SKM-1 treated with dmso at 0.1 percent for 144 hours (cell line): ENCODE results near the gene CASKIN2.

Source experiments
- DNase-seq: peaks from one replicate; lab custom pipeline; 2025; ENCODE audit not compliant: unreplicated experiment; lab: John Stamatoyannopoulos, UW

Gene CASKIN2

DNA sequence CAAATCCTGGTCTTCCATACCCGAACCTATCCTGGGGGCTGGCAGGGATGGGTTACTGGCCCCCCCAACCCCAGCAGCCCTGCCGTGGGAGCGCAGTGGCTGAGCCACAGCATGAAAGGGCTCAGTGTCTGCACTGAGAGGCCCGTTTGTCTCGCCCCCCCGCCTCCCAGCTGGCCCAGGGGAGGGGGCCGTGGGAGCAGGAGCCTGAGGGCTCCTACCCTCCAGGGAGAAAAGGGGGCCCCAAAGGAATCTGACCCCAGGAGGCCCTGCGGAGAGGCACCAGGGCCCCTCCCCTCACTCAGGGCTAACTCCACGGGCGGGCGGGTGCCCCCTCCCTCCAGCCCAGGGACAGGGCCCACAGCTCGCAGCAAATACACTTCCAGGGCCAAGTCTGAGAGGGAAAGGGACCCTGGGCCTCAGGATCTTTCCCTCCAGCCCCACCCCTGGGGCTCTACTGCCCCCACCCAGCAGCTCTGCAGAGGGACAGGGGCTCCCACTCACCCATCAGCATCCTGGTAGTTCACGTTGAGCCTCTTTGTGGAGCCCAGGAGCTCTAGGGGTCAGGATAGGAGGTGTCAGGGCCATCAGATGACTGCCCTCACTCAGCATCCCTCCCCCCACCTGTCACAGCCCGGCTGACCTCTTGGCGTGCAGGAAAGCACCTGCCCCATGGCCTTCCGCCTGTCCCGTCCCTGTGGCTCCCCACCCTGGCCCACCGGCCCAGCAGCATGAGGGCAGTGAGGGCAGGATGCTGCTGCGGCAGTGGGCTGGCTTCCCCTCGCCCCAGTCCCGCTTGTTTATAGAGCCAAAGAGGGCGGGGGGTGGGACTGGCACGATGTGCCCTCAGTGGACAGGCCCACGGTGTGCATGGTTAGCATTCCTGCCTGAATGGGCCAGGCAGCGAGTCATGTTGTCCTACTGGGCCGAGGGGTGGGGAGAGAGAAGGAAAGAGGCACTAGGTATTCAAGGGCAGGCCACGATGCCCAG lies 7.3 kb downstream of the CASKIN2 start:
- no peak for DNase-seq

DNA sequence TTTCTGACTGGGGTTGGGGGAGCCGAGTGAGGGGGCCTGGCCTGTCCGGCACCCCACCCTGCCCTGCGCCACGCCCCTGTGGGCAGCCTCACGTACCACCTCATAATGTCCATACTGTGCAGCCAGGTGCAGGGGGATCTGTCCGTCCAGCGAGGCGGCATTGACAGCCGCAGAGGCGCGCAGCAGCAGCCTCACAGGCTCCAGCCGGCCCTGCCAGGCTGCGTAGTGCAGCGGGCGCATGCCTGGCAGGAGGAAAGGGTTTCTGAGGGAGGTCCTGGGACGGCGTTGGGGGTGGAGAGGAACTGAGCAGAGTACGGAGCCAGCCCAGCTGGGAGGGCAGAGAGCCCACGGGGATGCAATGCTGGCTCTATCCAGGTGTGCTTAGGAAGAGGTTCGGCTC lies 8.4 kb downstream of the CASKIN2 start:
- no peak for DNase-seq

DNA sequence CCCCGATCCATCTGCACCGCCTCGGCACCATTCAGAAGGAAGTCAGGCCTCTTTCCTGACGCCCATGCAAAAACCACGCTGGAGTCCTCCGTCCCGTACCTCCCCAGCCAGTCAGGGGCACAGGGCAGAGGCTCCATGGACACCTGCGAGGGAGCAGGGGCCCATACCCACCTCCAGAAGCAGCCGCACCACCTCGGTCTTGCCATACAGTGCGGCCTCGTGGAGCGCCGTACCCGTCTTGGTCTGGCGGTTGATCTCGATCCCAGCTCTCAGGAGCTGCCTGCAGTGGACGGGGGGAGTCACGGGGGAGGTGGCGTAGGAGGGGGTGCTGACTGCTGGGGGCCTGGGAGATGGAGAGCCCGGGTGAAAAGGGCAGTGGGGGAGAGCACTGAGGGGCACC lies 9.2 kb downstream of the CASKIN2 start:
- no peak for DNase-seq

DNA sequence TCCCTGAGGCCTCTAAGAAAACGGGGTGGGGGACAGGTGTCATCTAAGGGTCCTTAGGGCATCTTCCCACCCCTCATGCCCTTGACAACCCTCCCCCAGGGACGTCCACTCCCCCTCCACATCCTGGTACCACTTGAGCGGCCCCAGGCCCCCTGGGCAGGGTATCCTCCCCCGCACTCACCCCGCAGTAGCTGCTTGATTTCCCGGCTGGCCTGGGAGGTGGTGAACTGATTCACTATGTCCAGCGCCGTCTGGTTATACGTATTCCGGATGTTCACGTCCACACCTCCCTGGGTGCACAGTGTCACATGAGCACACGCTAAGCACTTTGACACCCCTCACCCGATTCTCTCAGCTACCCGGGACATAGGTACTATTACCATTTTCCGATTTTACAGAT lies 9.7 kb downstream of the CASKIN2 start:
- DNase-seq, result no peak

DNA sequence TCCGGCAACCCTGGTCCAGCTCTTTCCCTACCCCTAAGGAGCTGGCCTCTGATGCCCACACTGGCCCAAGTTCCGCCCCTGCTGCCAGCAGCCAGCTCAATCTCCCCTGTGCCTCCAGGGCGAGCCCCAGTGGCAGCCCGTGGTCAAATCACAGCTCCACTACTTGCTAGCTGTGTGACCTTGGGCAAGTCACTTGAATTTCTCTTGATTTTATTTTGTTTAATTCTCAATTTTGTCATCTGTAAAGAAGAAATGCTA lies 10.3 kb downstream of the CASKIN2 start:
- DNase-seq, result no peak

DNA sequence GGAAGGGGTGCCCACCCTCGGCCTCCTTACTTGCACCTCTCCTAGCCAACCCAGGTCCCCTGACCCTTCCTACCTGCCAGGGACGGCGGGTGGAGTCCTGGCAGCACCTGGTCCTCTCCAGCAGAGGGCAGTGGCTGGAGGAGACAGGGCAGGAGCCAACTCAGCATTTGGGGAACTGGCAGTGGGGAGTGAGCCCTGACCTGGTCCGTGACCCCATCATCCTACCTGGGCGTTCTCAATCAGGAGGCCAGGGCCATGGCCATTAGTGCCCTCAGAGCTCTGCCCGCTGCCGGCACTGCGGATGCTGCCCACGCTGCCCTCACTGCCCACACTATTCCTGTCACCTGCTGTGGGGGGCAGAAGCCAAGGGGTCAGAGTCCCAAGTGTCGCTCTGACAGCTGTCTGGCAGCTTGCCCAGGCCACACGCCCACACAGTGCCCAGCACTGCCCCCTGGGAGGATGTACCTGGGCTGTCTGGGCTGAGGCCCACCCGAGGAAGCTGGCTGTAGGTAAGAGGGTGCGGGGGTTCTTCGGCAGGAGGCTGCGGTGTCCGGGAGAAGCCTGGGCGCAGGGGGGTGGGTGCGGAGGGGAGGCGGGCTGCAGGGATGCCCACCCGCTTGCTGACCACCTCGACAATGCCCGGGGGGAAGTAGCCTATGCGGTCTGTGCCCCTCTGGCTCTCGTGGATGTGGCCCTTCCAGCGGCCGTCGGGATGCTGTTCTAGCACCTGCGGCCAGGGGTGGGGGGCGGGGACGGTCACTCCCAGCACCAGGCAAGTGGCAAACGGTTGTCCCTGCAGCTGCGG lies 10.8 kb downstream of the CASKIN2 start:
- peak; percentile 51 for DNase-seq

DNA sequence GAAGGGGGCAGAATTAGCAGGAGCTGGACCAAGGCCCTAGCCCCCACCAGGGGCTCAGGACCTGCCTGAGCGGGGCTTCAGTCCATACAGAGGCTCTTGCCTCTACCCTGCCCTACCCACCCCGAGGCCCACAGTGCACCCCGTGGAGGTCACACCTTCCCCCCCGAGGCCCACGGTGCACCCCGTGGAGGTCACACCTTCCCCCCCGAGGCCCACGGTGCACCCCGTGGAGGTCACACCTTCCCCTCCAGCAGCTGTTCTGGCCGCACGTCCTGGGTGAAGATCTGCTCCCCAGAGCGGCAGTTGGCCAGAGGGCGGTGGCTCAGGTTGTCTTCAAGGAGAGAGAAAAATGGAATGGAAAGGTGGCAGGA lies 11.4 kb downstream of the CASKIN2 start:
- DNase-seq, result no peak

DNA sequence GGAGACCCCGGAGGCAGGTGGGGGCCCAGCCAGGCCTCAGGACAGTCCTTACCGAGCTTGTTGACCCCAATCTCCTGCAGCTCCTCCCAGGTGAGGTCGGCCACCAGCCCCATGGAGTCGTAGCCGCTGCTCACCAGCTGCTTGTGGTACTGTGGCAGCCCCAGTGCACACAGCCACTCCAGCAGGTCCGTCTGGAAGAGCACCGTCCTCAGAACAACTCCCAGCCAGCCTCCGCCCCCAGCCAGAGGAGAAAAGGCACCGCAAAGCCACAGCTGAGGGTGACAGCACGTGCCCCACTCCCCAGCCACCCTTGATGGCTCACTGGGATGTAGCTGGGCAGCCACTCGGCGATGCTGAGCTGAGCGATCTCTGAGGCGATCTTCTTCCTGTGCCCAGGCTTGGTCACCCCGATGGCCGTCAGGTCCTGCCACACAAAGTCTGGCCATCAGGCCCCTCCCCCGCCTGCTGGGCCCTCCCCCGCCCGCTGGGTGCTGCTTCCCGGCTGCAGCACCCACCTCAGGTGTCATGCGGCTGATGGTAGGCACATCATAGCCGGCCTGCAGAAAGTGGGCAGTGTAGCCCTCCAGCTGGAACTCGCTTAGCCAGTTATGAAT lies 11.9 kb downstream of the CASKIN2 start:
- no peak for DNase-seq

DNA sequence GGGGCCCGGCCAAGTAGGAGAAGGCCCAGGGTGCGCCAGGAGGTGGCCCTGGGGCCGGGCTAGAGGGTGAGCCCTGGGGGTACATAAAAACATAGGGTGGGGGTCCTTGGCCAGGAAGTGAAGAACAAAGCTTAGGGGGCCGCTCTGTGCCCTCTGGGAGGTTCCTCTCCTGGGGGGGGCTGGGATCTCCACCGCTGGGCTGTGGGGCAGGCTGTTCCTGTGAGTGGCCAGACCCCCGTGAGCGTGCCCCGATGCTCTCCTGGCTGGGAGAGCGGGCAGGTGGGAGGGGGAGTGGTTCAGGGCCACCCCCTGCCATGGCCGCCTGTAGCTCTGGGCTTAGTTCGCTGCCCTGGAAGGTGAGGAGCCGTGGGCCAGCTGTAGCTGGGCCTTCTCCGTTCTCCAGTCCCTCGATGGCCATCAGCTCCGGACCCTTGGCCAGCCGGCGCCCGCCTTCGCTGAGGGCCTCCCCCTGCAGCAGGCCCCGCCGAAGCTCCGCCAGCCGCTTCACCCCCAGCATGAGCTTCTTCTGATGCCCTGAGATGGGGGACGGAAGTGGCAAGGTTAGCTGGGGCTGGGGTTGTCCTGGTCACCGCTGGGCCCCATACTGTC lies 12.5 kb downstream of the CASKIN2 start:
- no peak for DNase-seq

DNA sequence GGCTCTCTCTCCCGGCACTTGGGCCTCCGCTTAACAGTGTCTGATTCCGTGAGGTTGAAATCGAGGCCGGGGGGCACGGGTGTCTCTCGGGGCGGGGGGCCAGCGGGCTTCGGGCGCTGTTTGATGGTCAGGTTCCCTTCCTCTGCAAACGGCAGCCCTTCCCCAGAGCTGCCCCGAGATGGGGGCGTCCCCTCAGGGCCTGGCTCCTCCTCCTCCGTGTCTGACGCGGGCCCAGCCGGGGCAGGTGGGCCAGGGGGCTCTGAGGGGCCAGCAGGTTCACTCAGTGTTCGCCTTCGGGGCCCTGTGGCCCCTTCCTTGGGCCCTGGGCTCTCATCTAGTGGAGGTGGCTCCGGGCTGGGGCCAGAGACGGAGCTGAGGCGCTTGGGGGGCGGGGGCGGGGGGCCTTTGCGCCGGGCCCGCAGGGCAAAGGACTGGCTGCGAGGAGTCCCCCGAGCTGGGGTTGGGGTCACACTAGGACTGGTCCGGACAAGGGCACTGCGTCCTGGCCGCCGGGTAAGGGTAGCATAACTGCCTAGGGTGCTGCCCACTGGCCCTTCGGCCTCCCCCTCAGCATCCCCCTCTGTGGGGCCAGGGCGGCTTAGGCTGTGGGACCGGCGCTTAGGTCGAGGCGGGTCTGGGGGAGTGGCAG lies 13.1 kb downstream of the CASKIN2 start:
- no peak for DNase-seq

DNA sequence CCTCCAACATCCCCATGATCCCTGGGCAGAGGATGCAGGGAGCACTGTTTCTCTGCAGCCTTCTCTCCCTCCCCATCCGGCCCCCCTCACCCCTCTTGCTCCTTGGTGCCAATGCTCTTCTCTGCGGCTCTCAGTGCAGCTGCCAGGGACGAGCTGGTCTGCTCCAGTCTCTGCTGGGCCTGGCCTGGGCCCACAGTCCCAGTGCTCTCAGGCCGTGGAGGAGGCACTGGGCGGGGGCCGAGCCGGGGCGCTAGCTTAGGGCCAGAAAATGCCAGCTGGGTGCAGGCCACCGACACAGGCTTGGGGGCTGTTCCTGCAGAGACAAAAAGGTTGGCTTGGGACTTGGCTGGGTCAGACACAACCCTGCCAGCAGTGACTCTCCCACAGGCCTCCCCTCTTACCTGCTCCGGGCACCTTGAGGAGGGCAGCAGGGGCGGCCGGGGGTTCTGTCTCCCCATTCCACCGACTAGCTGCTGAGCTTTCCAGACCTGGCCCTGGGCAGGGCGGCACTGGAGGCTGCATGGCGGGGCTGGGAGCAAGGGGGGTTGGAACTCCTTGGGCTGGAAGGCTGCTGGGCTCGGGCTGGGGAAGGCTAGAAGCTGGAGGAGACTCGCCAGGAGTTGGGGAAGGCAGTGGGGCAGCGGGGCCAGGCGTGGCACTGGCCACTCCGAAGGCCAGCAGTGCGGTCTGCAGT lies 13.8 kb downstream of the CASKIN2 start:
- DNase-seq, result no peak

DNA sequence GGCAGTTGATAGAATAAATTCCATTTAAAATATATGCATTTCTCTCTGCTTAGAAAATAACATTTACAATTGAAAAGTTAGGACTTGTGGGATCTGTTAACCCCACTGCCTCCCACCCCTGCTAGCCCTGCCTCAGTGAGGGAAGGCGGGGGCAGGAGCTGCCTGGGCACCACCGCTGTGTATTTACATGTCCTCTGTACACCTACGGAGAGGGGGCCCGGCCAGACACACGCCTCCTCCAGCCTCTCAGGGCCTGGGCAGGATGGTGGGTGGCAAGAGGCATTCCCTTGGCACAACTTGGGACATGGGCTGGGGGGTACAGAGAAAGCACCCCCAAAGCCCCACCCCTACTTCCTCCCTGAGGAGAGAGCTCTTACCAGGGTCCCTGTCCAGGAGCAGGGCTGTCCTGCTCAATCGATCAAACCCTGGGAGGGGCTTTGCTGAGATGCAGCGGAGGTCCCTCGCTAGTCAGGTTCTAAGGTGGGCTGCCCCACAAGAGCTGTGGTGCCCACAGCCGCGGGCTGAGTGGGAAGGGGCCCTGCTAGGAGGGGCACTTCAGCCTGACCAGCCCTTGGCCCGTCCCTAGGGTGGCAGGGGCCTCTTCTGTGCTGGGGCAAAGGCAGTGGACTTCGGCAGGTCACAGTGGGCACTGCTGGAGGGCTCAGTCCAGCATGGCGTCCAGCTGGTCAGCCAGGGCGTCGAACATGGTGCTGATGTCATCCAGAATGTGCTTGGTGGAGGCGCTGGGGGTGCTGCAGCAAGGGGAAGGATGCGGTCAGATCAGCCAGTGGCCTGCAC lies 14.7 kb downstream of the CASKIN2 start:
- DNase-seq, result no peak

DNA sequence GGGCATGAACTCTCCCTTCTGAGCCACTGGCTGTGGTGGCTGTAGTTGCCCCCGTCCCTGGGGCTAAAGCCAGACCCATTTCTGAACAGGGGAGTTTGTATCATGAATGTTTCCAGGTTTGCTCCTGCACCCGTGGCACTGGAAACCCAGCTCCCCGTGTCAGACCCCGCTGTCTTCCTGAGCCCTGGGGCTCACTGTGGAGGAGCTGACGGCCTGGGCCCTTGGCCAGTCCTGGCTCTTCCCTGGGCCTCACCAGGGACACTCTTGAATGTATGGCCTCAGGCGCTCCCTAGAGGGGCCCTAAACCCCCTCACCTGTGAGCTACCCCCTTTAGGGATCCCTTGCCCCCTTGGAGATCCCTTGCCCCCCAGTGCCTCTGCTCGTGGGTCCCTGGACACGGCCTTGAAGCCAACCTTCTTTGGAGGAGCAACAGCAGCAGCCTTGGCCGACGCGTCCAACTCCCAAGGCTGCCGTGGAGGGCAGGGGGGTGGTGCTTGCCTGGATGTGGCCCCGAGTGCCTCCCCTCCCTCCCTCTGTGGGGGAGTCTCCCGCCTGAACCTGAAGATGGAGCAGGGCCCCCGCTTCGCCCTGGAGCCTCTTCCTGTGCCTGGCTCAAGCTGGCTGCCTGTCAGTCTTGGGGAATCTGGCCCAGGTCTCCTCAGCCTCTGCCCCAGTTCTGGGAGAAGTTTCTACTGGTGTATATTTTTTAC lies 15.9 kb downstream of the CASKIN2 start:
- DNase-seq, result no peak

DNA sequence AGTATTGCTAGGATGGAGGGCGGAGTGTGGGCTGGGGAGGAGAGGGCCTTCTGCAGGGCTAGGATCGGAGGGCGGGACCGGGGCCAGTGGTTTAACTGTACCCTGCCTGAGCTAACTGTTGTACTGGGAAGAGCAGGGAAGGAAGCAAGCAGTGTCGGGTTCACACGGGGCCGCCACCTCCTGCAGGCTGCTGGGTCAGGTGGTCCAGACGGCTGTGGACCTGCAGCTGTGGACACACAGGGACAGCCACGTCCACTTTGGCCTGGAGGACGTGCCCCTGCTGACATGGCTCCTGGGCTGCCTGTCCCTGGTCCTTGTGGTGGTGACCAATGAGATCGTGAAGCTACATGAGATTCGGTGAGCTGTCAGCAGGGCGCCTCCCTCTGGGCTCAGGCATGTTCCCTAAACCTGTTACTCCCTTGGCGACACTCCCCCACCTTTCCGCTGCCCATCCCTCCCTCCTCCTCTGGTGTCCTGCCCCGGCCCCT lies 16.6 kb downstream of the CASKIN2 start:
- no peak for DNase-seq

DNA sequence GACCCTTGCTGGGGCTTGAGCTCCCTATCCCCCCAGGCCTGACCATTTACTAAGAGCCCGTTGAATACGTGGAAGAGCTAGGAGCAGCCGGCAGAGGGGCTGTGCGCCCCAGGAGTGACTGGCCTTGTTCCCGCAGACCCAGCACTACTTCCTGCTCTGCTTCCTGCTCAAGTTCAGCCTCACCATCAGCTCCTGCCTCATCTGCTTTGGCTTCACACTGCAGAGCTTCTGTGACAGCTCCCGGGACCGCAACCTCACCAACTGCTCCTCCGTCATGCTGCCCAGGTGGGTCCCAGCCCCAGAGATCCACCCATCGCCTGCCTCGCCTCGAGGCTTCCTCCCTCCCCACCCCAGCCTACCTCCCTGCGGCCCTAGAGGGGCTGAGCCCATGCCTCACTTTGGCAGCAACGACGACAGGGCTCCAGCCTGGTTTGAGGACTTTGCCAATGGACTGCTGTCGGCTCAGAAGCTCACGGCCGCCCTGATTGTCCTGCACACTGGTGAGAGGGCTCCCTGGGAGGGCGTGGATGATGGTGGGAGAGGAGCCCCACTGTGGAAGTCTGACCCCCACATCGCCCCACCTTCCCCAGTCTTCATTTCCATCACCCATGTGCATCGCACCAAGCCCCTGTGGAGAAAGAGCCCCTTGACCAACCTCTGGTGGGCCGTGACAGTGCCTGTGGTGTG lies 17.2 kb downstream of the CASKIN2 start:
- DNase-seq, result no peak

DNA sequence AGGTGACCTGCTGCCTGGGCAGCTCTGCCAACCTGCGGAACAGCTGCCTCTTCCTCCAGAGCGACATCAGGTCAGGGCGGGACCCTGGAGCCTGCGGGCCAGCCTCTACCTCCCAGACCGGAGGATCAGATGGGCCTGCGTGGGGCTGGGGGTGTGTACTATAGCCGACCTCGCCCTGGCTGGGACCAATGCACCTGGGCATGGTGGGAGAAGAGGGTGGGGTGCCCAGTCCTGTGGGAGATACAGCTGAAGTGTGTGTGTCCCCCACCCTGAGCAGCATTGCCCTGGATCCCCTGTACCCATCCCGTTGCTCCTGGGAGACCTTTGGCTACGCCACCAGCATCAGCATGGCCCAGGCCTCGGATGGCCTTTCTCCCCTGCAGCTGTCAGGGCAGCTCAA lies 19.3 kb downstream of the CASKIN2 start:
- DNase-seq, result no peak

DNA sequence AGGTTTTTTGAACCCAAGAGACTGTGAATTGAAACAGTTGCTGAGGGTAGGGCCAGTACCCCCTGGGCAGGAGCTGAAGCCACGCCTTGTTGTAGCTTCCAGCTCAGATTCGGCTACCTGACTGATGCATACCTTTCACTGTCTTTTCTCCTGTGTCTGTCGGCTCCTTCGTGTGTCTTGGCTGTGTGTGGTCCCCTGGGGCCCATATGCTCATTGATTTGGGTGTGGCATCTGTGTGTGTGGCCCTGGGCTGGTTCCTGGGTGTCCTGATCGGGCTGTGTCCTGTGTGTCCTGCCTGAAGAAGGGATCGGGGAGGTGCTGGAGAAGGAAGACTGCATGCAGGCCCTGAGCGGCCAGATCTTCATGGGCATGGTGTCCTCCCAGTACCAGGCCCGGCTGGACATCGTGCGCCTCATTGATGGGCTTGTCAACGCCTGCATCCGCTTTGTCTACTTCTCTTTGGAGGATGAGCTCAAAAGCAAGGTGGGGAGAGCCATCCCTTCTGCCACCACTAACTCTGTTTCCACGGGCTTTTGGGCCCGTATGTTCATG lies 20.9 kb downstream of the CASKIN2 start:
- DNase-seq, result no peak
